GM21825 (cell line): ENCODE data around the gene PRSS27.

Experiments used
- ATAC-seq: cut with Tn5 transposase; IDR thresholded peaks from one replicate; pipeline ENCODE4 v1.9.1; 2021; ENCODE audit warnings: mild to moderate bottlenecking, moderate library complexity; ENCODE audit not compliant: unreplicated experiment

Gene PRSS27

DNA sequence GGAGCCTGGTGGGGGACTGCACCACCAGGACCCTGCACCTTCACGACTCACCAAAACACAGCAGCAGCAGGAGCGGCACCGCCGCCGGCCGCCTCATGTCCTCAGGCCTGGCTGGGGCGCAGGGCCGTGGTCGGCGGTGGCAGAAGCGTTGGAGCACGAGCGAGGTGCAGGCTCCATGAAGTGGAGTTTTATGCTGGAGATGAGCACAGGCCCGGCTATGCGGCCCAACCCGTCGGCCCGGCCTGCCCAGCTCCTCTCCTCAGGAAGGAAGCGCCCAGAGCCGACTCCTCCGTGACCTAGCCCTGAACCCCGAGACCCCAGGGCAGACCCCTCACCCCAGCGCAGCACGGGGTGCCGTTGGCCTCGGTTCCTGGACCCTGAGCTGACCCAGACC is at the start of gene PRSS27:
TSS of gene PRSS27 (minus strand) at position 161 of the 394 bp plus-strand sequence. CDS start at position 97, 64 bp downstream.
- no peak for ATAC-seq

DNA sequence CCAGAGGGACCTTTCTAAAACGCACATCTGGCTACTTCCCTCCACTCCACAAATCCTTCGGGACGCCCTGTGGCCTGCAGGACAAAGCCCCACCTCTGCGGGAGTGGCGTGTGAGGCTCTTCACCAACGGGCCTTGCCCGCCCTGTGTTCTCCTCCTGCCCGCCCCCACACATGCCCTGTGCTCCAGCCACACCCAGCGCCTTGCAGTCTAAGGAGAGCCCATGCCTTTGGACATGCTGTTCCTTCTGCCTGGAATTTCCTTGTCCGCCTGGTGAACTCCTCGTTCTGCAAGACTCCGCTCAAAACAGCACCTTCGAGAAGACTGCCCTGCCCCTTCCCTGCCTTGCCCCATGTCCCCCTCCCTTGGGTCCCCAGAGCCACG is 49.6 kb upstream of the PRSS27 start:
- ATAC-seq, result no peak

DNA sequence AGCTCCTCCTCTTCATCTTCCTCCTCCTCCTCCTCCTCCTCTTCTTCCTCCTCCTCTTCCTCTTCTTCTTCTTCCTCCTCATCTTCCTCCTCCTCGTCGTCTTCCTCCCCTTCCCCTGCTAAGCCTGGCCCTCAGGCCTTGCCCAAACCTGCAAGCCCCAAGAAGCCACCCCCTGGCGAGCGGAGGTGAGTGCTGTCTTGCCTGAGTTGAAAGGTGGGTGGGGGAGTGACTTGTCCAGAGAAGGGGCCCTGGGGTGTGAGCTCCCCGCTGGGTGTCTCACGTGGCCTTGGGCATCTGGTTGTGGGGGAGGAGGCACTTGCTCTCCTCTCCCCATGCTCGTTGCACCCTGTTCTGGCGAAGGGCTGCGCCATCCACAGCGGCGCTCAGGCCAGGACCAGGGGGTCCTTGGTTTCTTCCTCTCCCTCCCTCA is 49.1 kb upstream of the PRSS27 start:
- ATAC-seq, result no peak

DNA sequence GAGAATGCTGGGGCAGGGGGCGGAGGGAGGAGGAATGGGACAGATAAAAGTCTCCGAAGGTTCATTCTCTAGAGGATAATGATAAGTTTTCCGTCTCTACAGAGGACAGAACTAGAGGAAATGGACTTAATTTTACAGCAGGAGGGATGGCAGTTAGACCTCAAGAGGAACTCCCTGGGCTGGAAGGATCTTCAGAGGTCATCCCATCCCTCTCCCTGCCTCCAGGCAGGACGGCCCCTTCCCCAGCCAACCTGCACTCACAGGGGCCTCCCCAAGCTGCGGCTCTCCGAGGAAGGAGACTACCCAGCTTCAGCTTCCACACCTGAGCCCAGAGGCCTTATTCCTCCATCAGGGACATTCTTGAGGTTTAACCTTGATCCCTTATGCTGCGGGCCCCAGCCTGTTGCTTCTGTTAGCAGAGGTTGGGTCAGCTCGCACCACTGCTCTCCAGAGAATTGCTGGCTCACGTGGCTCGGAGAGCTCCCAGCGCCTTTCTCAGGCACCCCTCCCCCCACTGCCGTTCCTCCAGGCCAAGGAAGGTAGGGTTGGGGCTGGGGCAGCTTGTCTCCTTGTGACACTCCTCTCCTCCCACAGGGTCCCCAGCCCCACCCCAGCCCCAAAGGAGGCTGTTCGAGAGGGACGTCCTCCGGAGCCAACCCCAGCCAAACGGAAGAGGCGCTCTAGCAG is 48.5 kb upstream of the PRSS27 start:
- no peak for ATAC-seq

DNA sequence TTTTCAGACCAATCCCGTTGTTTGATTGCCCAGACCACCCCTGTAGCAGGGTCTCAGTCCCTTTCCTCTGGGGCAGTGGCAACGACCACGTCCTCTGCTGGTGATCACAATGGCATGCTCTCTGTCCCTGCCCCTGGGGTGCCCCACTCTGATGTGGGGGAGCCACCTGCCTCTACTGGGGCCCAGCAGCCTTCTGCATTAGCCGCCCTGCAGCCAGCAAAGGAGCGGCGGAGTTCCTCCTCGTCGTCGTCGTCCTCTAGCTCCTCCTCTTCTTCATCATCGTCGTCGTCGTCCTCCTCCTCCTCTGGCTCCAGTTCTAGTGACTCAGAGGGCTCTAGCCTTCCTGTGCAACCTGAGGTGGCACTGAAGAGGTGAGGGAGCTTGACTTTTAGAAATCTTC is 47.9 kb upstream of the PRSS27 start:
- no peak for ATAC-seq

GRCh38 chr16:2767140-2767731 is 47.2 kb upstream of the PRSS27 start:
- ATAC-seq, result no peak

DNA sequence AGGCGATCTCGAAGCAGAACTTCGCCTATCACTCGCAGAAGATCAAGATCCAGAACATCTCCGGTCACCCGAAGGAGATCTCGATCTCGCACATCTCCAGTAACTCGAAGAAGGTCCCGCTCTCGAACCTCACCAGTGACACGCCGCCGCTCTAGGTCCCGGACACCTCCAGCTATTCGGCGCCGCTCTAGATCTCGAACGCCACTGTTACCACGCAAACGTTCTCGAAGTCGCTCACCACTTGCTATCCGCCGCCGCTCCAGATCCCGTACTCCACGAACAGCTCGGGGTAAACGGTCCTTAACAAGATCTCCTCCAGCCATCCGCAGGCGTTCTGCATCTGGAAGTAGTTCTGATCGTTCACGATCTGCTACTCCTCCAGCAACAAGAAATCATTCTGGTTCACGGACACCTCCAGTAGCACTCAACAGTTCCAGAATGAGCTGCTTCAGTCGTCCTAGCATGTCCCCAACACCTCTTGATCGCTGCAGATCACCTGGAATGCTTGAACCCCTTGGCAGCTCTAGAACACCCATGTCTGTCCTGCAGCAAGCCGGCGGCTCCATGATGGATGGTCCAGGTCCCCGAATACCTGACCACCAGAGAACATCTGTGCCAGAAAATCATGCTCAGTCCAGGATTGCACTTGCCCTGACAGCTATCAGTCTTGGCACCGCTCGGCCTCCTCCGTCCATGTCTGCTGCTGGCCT is 46.6 kb upstream of the PRSS27 start:
- ATAC-seq, result no peak

- ATAC-seq, result no peak
These were observed 45.7 kb upstream of the PRSS27 start for GRCh38 chr16:2765462-2766404.

GRCh38 chr16:2764718-2765117 is 44.7 kb upstream of the PRSS27 start:
- no peak for ATAC-seq

DNA sequence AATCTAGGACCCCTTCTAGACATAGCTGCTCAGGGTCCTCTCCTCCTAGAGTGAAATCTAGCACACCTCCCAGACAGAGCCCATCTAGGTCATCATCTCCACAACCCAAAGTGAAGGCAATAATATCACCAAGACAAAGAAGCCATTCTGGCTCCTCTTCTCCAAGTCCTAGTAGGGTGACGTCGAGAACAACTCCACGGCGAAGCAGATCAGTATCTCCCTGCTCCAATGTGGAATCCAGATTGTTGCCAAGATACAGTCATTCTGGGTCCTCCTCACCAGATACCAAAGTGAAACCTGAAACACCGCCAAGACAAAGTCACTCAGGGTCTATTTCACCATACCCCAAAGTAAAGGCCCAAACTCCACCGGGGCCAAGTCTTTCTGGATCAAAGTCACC is 43.1 kb upstream of the PRSS27 start:
- ATAC-seq, result no peak

GRCh38 chr16:2762711-2763110 is 42.7 kb upstream of the PRSS27 start:
- ATAC-seq, result no peak

DNA sequence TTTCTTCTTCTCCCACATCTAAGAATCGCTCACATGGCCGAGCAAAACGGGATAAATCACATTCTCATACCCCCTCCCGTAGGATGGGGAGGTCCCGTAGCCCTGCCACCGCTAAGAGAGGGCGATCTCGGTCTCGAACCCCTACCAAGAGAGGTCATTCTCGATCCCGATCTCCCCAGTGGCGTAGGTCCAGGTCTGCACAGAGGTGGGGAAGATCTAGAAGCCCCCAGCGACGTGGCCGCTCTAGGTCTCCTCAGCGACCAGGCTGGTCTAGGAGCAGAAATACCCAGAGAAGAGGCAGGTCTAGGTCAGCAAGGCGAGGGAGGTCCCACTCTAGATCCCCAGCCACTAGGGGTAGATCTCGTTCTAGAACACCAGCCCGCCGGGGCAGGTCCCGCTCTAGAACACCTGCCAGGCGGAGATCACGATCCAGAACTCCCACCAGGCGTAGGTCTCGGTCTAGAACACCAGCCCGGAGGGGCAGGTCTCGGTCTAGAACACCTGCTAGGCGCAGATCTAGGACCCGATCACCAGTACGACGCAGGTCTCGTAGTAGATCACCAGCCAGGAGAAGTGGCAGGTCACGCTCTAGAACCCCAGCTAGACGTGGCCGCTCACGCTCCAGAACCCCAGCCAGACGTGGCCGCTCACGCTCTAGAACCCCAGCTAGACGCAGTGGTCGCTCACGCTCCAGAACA is 42.0 kb upstream of the PRSS27 start:
- no peak for ATAC-seq

DNA sequence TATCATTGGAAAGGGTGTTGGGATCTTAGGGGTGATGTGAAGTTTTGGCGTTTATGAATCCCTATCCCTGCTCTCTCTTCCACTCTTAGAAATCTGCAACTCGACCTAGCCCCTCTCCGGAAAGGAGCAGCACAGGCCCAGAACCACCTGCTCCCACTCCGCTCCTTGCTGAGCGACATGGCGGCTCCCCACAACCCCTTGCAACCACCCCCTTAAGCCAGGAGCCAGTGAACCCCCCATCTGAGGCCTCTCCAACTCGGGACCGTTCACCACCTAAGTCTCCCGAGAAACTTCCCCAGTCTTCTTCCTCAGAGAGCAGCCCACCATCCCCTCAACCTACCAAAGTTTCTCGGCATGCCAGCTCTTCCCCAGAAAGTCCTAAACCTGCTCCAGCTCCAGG is 41.4 kb upstream of the PRSS27 start:
- ATAC-seq, result no peak

DNA sequence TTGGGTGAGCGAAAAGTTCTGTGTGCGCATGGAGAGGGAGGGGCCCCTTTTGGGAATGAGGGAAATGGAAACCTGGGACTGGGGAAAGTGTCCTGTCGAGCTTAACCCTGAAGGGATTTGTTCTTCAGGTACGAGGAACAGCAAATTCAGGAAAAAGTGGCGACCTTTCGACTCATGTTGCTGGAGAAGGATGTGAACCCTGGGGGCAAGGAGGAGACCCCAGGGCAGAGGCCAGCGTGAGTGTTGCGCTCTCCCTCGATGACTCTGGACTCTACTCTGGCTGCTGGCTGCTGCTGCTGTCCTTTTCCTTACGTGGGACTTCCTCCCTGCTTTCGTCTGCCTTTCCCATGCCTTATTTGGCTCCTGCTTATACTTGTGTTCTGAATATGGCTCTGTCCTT is 37.3 kb upstream of the PRSS27 start:
- ATAC-seq, result no peak

DNA sequence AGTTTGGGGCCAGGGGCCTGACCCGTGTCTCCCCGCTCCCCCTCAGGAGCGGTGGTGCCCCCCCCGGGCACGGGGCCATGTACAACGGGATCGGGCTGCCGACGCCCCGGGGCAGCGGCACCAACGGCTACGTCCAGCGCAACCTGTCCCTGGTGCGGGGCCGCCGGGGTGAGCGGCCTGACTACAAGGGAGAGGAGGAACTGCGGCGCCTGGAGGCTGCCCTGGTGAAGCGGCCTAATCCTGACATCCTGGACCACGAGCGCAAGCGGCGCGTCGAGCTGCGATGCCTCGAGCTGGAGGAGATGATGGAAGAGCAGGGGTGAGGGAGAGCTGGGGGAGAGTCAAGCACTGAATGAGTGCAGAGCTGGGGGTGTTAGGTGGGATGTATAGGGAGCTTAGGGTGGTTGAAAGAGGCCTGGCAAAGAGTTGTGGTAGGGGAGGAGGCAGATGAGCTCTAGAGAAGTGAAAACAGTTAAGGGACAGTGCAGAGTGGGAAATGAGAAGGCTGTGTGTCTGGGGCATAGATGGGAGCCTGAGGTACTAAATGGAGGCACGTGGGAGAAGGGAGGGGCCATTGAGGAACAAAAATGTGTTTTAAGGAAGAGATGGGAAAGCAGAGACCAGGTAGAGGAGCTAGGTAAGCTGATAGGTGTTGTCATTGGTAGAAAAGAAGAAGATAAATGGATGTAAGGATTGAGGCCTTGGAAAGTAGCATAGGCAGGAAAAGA is 36.4 kb upstream of the PRSS27 start:
- ATAC-seq, result no peak

GRCh38 chr16:2755158-2755557 is 35.1 kb upstream of the PRSS27 start:
- ATAC-seq, result no peak

DNA sequence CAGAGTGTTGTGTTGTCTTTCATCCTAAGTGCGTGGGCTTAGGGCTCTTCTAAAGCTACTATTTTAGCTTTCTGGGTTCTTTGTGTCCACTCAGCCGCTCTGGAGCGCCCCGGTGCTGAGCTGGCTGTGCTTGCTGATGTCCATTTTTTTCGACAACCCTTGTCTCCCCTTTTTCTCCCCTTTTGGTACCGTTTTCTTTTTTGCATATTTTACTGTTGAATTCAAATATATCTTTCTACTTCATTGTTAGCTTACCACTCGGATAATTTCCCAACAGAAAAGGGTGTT is 33.7 kb upstream of the PRSS27 start:
- no peak for ATAC-seq

GRCh38 chr16:2752850-2753732 is 33.1 kb upstream of the PRSS27 start:
- ATAC-seq, result peak; percentile 33
